Measurements from ENCODE around the gene GRM8.

GRM8 gene

GRCh38 chr7:126799541-126799940, 453.2 kb downstream of the GRM8 start:
- no peak for DNase-seq (ENCODE audit: low spot score)
- in situ Hi-C loops (cut with MboI; ENCODE audit: low sequenced_read_pairs, unreplicated experiment): no loop called here
- TF ChIP-seq CTCF (IDR thresholded peaks at IDR 0.05; ENCODE audit: borderline replicate concordance, control extremely low read depth, extremely low read depth, insufficient read depth, missing control alignments): no peak

GRCh38 chr7:126792521-126792920, 460.2 kb downstream of the GRM8 start:
- in situ Hi-C loops (cut with MboI; ENCODE audit: low sequenced_read_pairs, unreplicated experiment): no loop called here
- TF ChIP-seq CTCF (IDR thresholded peaks at IDR 0.05; ENCODE audit: borderline replicate concordance, control extremely low read depth, extremely low read depth, insufficient read depth, missing control alignments): no peak
- no peak for DNase-seq (ENCODE audit: low spot score)

GRCh38 chr7:126791306-126791705, 461.4 kb downstream of the GRM8 start:
- no peak for TF ChIP-seq CTCF (IDR thresholded peaks at IDR 0.05; ENCODE audit: borderline replicate concordance, control extremely low read depth, extremely low read depth, insufficient read depth, missing control alignments)
- DNase-seq (ENCODE audit: low spot score): no peak
- in situ Hi-C loops (cut with MboI; ENCODE audit: low sequenced_read_pairs, unreplicated experiment): no loop called here

GRCh38 chr7:126790763-126791162, 462.0 kb downstream of the GRM8 start:
- in situ Hi-C loops (cut with MboI; ENCODE audit: low sequenced_read_pairs, unreplicated experiment): no loop called here
- no peak for DNase-seq (ENCODE audit: low spot score)
- TF ChIP-seq CTCF (IDR thresholded peaks at IDR 0.05; ENCODE audit: borderline replicate concordance, control extremely low read depth, extremely low read depth, insufficient read depth, missing control alignments): no peak

- TF ChIP-seq CTCF (IDR thresholded peaks at IDR 0.05; ENCODE audit: borderline replicate concordance, control extremely low read depth, extremely low read depth, insufficient read depth, missing control alignments): no peak
- DNase-seq (ENCODE audit: low spot score): no peak
- in situ Hi-C loops (cut with MboI; ENCODE audit: low sequenced_read_pairs, unreplicated experiment): no loop called here
Measured at GRCh38 chr7:126783613-126784012, 469.1 kb downstream of the GRM8 start.

- TF ChIP-seq CTCF (IDR thresholded peaks at IDR 0.05; ENCODE audit: borderline replicate concordance, control extremely low read depth, extremely low read depth, insufficient read depth, missing control alignments): no peak
- in situ Hi-C loops (cut with MboI; ENCODE audit: low sequenced_read_pairs, unreplicated experiment): no loop called here
- no peak for DNase-seq (ENCODE audit: low spot score)
Measured at GRCh38 chr7:126780993-126781392, 471.7 kb downstream of the GRM8 start.

- no peak for DNase-seq (ENCODE audit: low spot score)
- TF ChIP-seq CTCF (IDR thresholded peaks at IDR 0.05; ENCODE audit: borderline replicate concordance, control extremely low read depth, extremely low read depth, insufficient read depth, missing control alignments): no peak
- in situ Hi-C loops (cut with MboI; ENCODE audit: low sequenced_read_pairs, unreplicated experiment): no loop called here
Measured at GRCh38 chr7:126778101-126778500, 474.6 kb downstream of the GRM8 start.

Measured in GM13976 (cell line).